Measurements from ENCODE around the gene LAPTM5.

Gene LAPTM5

GRCh38 chr1:30685796-30686165 is 71.8 kb downstream of the LAPTM5 start:
- no peak overlapping the region for H3K27ac ChIP-seq (ENCODE audit: low read depth, low read length)
- H3K27me3 ChIP-seq (ENCODE audit: insufficient read depth, low read length): no peaks in the 10 kb centered on the region
- H2BK12ac ChIP-seq (ENCODE audit: low read length): no peak overlapping the region
- H3K23ac ChIP-seq (ENCODE audit: low read length): no peak overlapping the region
- no peak overlapping the region for H2BK120ac ChIP-seq (ENCODE audit: insufficient read depth, low read length, poor library complexity)
- no peak overlapping the region for H2BK5ac ChIP-seq (ENCODE audit: low read depth, low read length, poor library complexity)
- H3K4me3 ChIP-seq (ENCODE audit: low read depth, low read length): no peak overlapping the region
- no peak for DNase-seq
- H3K9me3 ChIP-seq (ENCODE audit: insufficient read depth, low read depth, low read length): peaks cover 5% of the 10 kb centered on the region
- H3K4ac ChIP-seq (ENCODE audit: low read depth, low read length): no peak overlapping the region
- H3K36me3 ChIP-seq (ENCODE audit: control insufficient read depth in 1 of 2, insufficient read depth in 2 of 2, low read length in 2 of 2): no peaks in the 10 kb centered on the region
- peak overlapping the region; percentile 66 for H3K4me2 ChIP-seq (ENCODE audit: low read length)
- H4K91ac ChIP-seq (ENCODE audit: low read depth, low read length): peak overlapping the region; percentile 26
- H4K12ac ChIP-seq (ENCODE audit: low read depth, low read length): no peak overlapping the region
- H3K79me2 ChIP-seq (ENCODE audit: control insufficient read depth, insufficient read depth, low read length, poor library complexity): no peaks in the 10 kb centered on the region
- H3K18ac ChIP-seq (ENCODE audit: low read length): no peak overlapping the region
- no peak overlapping the region for H3K14ac ChIP-seq (ENCODE audit: low read length)
- H2AK5ac ChIP-seq (ENCODE audit: low read length): no peak overlapping the region
- H3K4me1 ChIP-seq (ENCODE audit: control insufficient read depth in 1 of 2, insufficient read depth in 2 of 2, low read length in 2 of 2): peaks cover 0 to 8% of the 10 kb centered on the region in 2 experiments
- no CpG with 5 or more reads among the region's 11 CpGs for WGBS (ENCODE audit: extremely low coverage, insufficient coverage, insufficient read length)
- peak overlapping the region; percentile 68 for H4K8ac ChIP-seq (ENCODE audit: low read depth, low read length)
- no peaks in the 10 kb centered on the region for H3K79me1 ChIP-seq (ENCODE audit: low read length)
- peak overlapping the region; percentile 79 for H2AFZ ChIP-seq (ENCODE audit: insufficient read depth, low read length, poor library complexity)
- H3K9ac ChIP-seq (ENCODE audit: low read length): no peak overlapping the region

GRCh38 chr1:30684881-30685795 is 72.4 kb downstream of the LAPTM5 start:
- no peak overlapping the region for H4K12ac ChIP-seq (ENCODE audit: low read depth, low read length)
- peak overlapping the region; percentile 66 for H3K4me2 ChIP-seq (ENCODE audit: low read length)
- H3K79me1 ChIP-seq (ENCODE audit: low read length): no peaks in the 10 kb centered on the region
- H4K8ac ChIP-seq (ENCODE audit: low read depth, low read length): peak overlapping the region; percentile 68
- no peak overlapping the region for H2AK5ac ChIP-seq (ENCODE audit: low read length)
- H2AFZ ChIP-seq (ENCODE audit: insufficient read depth, low read length, poor library complexity): peak overlapping the region; percentile 79
- H3K27me3 ChIP-seq (ENCODE audit: insufficient read depth, low read length): no peaks in the 10 kb centered on the region
- no peak overlapping the region for H2BK12ac ChIP-seq (ENCODE audit: low read length)
- no peak overlapping the region for H3K4ac ChIP-seq (ENCODE audit: low read depth, low read length)
- no peak overlapping the region for H3K4me3 ChIP-seq (ENCODE audit: low read depth, low read length)
- H3K23ac ChIP-seq (ENCODE audit: low read length): no peak overlapping the region
- H3K14ac ChIP-seq (ENCODE audit: low read length): no peak overlapping the region
- peak in 1 of 2 donors; percentile 19 for DNase-seq
- peak overlapping the region; percentile 26 for H4K91ac ChIP-seq (ENCODE audit: low read depth, low read length)
- H3K79me2 ChIP-seq (ENCODE audit: control insufficient read depth, insufficient read depth, low read length, poor library complexity): no peaks in the 10 kb centered on the region
- no peak overlapping the region for H2BK120ac ChIP-seq (ENCODE audit: insufficient read depth, low read length, poor library complexity)
- H3K4me1 ChIP-seq (ENCODE audit: control insufficient read depth in 1 of 2, insufficient read depth in 2 of 2, low read length in 2 of 2): peaks cover 0 to 8% of the 10 kb centered on the region in 2 experiments
- peaks cover 9% of the 10 kb centered on the region for H3K9me3 ChIP-seq (ENCODE audit: insufficient read depth, low read depth, low read length)
- no peaks in the 10 kb centered on the region for H3K36me3 ChIP-seq (ENCODE audit: control insufficient read depth in 1 of 2, insufficient read depth in 2 of 2, low read length in 2 of 2)
- no peak overlapping the region for H3K27ac ChIP-seq (ENCODE audit: low read depth, low read length)
- H2BK5ac ChIP-seq (ENCODE audit: low read depth, low read length, poor library complexity): no peak overlapping the region
- H3K9ac ChIP-seq (ENCODE audit: low read length): no peak overlapping the region
- H3K18ac ChIP-seq (ENCODE audit: low read length): no peak overlapping the region
- no CpG with 5 or more reads among the region's 56 CpGs for WGBS (ENCODE audit: extremely low coverage, insufficient coverage, insufficient read length)

- no peak overlapping the region for H4K8ac ChIP-seq (ENCODE audit: low read depth, low read length)
Observed at GRCh38 chr1:30684259-30684658, 73.3 kb downstream of the LAPTM5 start.

GRCh38 chr1:30683699-30684098 is 73.9 kb downstream of the LAPTM5 start:
- Histone ChIP-seq H2BK120ac (ENCODE audit: insufficient read depth, low read length, poor library complexity) (no peak overlapping the region), H3K4ac (ENCODE audit: low read depth, low read length) (no peak overlapping the region), H4K91ac (ENCODE audit: low read depth, low read length) (no peak overlapping the region), H3K79me2 (ENCODE audit: control insufficient read depth, insufficient read depth, low read length, poor library complexity) (no peaks in the 10 kb centered on the region), H2BK5ac (ENCODE audit: low read depth, low read length, poor library complexity) (no peak overlapping the region), H3K27ac (ENCODE audit: low read depth, low read length) (no peak overlapping the region), H3K36me3 (ENCODE audit: control insufficient read depth in 1 of 2, insufficient read depth in 2 of 2, low read length in 2 of 2) (no peaks in the 10 kb centered on the region), H3K9ac (ENCODE audit: low read length) (no peak overlapping the region), H4K8ac (ENCODE audit: low read depth, low read length) (no peak overlapping the region), H3K23ac (ENCODE audit: low read length) (no peak overlapping the region), H2AK5ac (ENCODE audit: low read length) (no peak overlapping the region), H3K4me3 (ENCODE audit: low read depth, low read length) (no peak overlapping the region), H3K4me2 (ENCODE audit: low read length) (no peak overlapping the region), H2BK12ac (ENCODE audit: low read length) (no peak overlapping the region), H3K14ac (ENCODE audit: low read length) (no peak overlapping the region), H3K18ac (ENCODE audit: low read length) (no peak overlapping the region), H4K12ac (ENCODE audit: low read depth, low read length) (no peak overlapping the region), H3K27me3 (ENCODE audit: insufficient read depth, low read length) (no peaks in the 10 kb centered on the region), H3K79me1 (ENCODE audit: low read length) (no peaks in the 10 kb centered on the region), H3K4me1 (ENCODE audit: control insufficient read depth in 1 of 2, insufficient read depth in 2 of 2, low read length in 2 of 2) (peaks cover 0 to 8% of the 10 kb centered on the region in 2 experiments), H3K9me3 (ENCODE audit: insufficient read depth, low read depth, low read length) (peaks cover 21% of the 10 kb centered on the region), H2AFZ (ENCODE audit: insufficient read depth, low read length, poor library complexity) (no peak overlapping the region)
- DNase-seq: no peak
- WGBS (ENCODE audit: extremely low coverage, insufficient coverage, insufficient read length): no CpG with 5 or more reads among the region's 5 CpGs

More at GRCh38 chr1:30684259-30684658, 73.3 kb downstream of the LAPTM5 start:
- Histone ChIP-seq H3K79me1 (ENCODE audit: low read length) (no peaks in the 10 kb centered on the region), H3K36me3 (ENCODE audit: control insufficient read depth in 1 of 2, insufficient read depth in 2 of 2, low read length in 2 of 2) (no peaks in the 10 kb centered on the region), H3K9me3 (ENCODE audit: insufficient read depth, low read depth, low read length) (peaks cover 18% of the 10 kb centered on the region), H2BK12ac (ENCODE audit: low read length) (no peak overlapping the region), H3K79me2 (ENCODE audit: control insufficient read depth, insufficient read depth, low read length, poor library complexity) (no peaks in the 10 kb centered on the region), H3K23ac (ENCODE audit: low read length) (no peak overlapping the region), H3K4me3 (ENCODE audit: low read depth, low read length) (no peak overlapping the region), H3K27ac (ENCODE audit: low read depth, low read length) (no peak overlapping the region), H3K4ac (ENCODE audit: low read depth, low read length) (no peak overlapping the region), H2AK5ac (ENCODE audit: low read length) (no peak overlapping the region), H3K4me1 (ENCODE audit: control insufficient read depth in 1 of 2, insufficient read depth in 2 of 2, low read length in 2 of 2) (peaks cover 0 to 8% of the 10 kb centered on the region in 2 experiments), H2BK120ac (ENCODE audit: insufficient read depth, low read length, poor library complexity) (no peak overlapping the region), H3K14ac (ENCODE audit: low read length) (no peak overlapping the region), H2BK5ac (ENCODE audit: low read depth, low read length, poor library complexity) (no peak overlapping the region), H3K18ac (ENCODE audit: low read length) (no peak overlapping the region), H4K12ac (ENCODE audit: low read depth, low read length) (no peak overlapping the region), H3K4me2 (ENCODE audit: low read length) (no peak overlapping the region), H4K91ac (ENCODE audit: low read depth, low read length) (no peak overlapping the region), H2AFZ (ENCODE audit: insufficient read depth, low read length, poor library complexity) (no peak overlapping the region), H3K27me3 (ENCODE audit: insufficient read depth, low read length) (no peaks in the 10 kb centered on the region), H3K9ac (ENCODE audit: low read length) (no peak overlapping the region)
- DNase-seq: no peak
- WGBS (ENCODE audit: extremely low coverage, insufficient coverage, insufficient read length): no CpG with 5 or more reads among the region's 4 CpGs
